GM23338 (cell line): ENCODE measurements around the gene GAP43. TPM values are rescaled to one million over a fixed set of nuclear protein-coding genes. Genes with fewer than 3 reads are reported as not detected.

ENCODE experiments used
- ATAC-seq: fragments of 200-7000 bp; cut with Tn5 transposase; 3 replicates; pipeline ENCODE4 v1.9.1; 2020
- DNase-seq: peaks from one replicate; pipeline ENCODE4 v3.0.0-alpha.2; 2015; ENCODE audit warnings: low spot score
- H2AFZ ChIP-seq: fragments of 200-600 bp; sonication (generic); 2 replicates; pipeline ENCODE4 v1.8.0; 2016; ENCODE audit warnings: antibody characterized with exemption, mild to moderate bottlenecking, moderate library complexity
- H3F3A ChIP-seq: fragments of 200-600 bp; sonication (generic); replicated peaks from 2 replicates; pipeline ENCODE4 v1.8.0; 2017; ENCODE audit warnings: antibody characterized with exemption, mixed run types, low read depth
- H3K27ac ChIP-seq: fragments of 200-600 bp; sonication (generic); 2 replicates; pipeline ENCODE4 v1.6.1; 2016; ENCODE audit warnings: low read depth
- H3K27me3 ChIP-seq: fragments of 200-600 bp; sonication (generic); 2 replicates; pipeline ENCODE4 v1.8.0; 2016; ENCODE audit warnings: mild to moderate bottlenecking, mixed run types, moderate library complexity; ENCODE audit not compliant: insufficient read depth
- H3K36me3 ChIP-seq: fragments of 200-600 bp; sonication (generic); 2 replicates; pipeline ENCODE4 v1.8.0; 2016; ENCODE audit warnings: mild to moderate bottlenecking; ENCODE audit not compliant: insufficient read depth
- H3K4me1 ChIP-seq: fragments of 200-600 bp; sonication (generic); 2 replicates; pipeline ENCODE4 v1.8.0; 2016; ENCODE audit warnings: mild to moderate bottlenecking, moderate library complexity; ENCODE audit not compliant: insufficient read depth
- H3K4me2 ChIP-seq: fragments of 200-600 bp; sonication (generic); 2 replicates; pipeline ENCODE4 v1.7.1; 2017; ENCODE audit warnings: mixed run types
- H3K4me3 ChIP-seq: fragments of 200-600 bp; sonication (generic); 2 replicates; pipeline ENCODE4 v1.6.1; 2016; ENCODE audit warnings: mixed run types
- H3K79me2 ChIP-seq: fragments of 200-600 bp; sonication (generic); replicated peaks from 2 replicates; pipeline ENCODE4 v1.8.0; 2017; ENCODE audit warnings: mild to moderate bottlenecking; ENCODE audit not compliant: insufficient read depth
- H3K9me2 ChIP-seq: fragments of 200-600 bp; sonication (generic); 2 replicates; pipeline ENCODE4 v1.8.0; 2017; ENCODE audit not compliant: insufficient read depth
- H4K20me1 ChIP-seq: fragments of 200-600 bp; sonication (generic); replicated peaks from 2 replicates; pipeline ENCODE4 v1.8.0; 2017; ENCODE audit warnings: mild to moderate bottlenecking; ENCODE audit not compliant: insufficient read depth
- H3K27ac Mint-ChIP-seq: 2 replicates; pipeline ENCODE4 v1.8.0; 2020; ENCODE audit warnings: inconsistent platforms, mild to moderate bottlenecking, moderate library complexity, mixed read lengths
- H3K27me3 Mint-ChIP-seq: 3 replicates; pipeline ENCODE4 v1.8.0; 2022; ENCODE audit warnings: low read depth, mild to moderate bottlenecking, moderate library complexity, mixed read lengths, inconsistent platforms; ENCODE audit not compliant: insufficient read depth, poor library complexity
- H3K36me3 Mint-ChIP-seq: 3 replicates; pipeline ENCODE4 v1.8.0; 2021; ENCODE audit warnings: low read depth, mild to moderate bottlenecking, inconsistent platforms, moderate library complexity, mixed read lengths
- H3K4me1 Mint-ChIP-seq: 3 replicates; pipeline ENCODE4 v1.8.0; 2020; ENCODE audit warnings: mild to moderate bottlenecking, inconsistent platforms, mixed read lengths
- H3K4me3 Mint-ChIP-seq: 3 replicates; pipeline ENCODE4 v1.8.0; 2021; ENCODE audit warnings: moderate library complexity, mild to moderate bottlenecking, inconsistent platforms, mixed read lengths
- H3K9me3 Mint-ChIP-seq: 3 replicates; pipeline ENCODE4 v1.8.0; 2020; ENCODE audit warnings: moderate library complexity, mild to moderate bottlenecking, inconsistent platforms, mixed read lengths
- CTCF ChIP-seq, 2 experiments: fragments of 200-600 bp in 1 of 2; sonication (generic) in 1 of 2; conservative IDR thresholded peaks; 2 replicates each; pipeline versions ENCODE4 v1.5.1 to v1.6.1; 2016 to 2017; ENCODE audit warnings: antibody characterized with exemption in 2 of 2, low read depth in 2 of 2, mild to moderate bottlenecking in 2 of 2, moderate library complexity in 1 of 2
- ETS1 ChIP-seq: IDR thresholded peaks from 2 replicates; pipeline ENCODE4 v1.6.1; 2016; ENCODE audit warnings: antibody characterized with exemption
- EZH2 ChIP-seq: fragments of 200-600 bp; sonication (generic); IDR thresholded peaks from one replicate; pipeline ENCODE4 v1.8.0; 2017; ENCODE audit warnings: antibody characterized with exemption, mild to moderate bottlenecking, low read depth; ENCODE audit not compliant: unreplicated experiment
- NANOG ChIP-seq: IDR thresholded peaks from 2 replicates; pipeline ENCODE4 v1.6.1; 2016; ENCODE audit warnings: antibody characterized with exemption, borderline replicate concordance
- POLR2AphosphoS5 ChIP-seq: IDR thresholded peaks from 2 replicates; pipeline ENCODE4 v1.6.1; 2016; ENCODE audit warnings: antibody characterized with exemption, low read depth
- REST ChIP-seq: IDR thresholded peaks from one replicate; pipeline ENCODE4 v1.6.1; 2018; ENCODE audit warnings: antibody characterized with exemption; ENCODE audit not compliant: unreplicated experiment
- STAT1 ChIP-seq: IDR thresholded peaks from one replicate; pipeline ENCODE4 v1.6.1; 2016; ENCODE audit warnings: antibody characterized with exemption; ENCODE audit not compliant: unreplicated experiment
- ZNF114 ChIP-seq: fragments of 250-450 bp; sonication (Bioruptor Pico); IDR thresholded peaks from 2 replicates; pipeline ENCODE4 v1.5.0; 2020; ENCODE audit warnings: mild to moderate bottlenecking, moderate library complexity
- ZNF331 ChIP-seq: fragments of 250-450 bp; sonication (Bioruptor Pico); IDR thresholded peaks from 2 replicates; pipeline ENCODE4 v1.5.0; 2020; ENCODE audit warnings: low read depth, mild to moderate bottlenecking, moderate library complexity
- polyA plus RNA-seq: library from polyadenylated mRNA; unstranded; fragments of >200 nt; fragmentation: Nextera tagmentation; extraction: Ambion mirVana; gene quantifications from 2 replicates; pipeline ENCODE4 v1.2.1, GENCODE V29; 2016
- total RNA-seq: library from RNA; depleted of rRNA; stranded (reverse); fragments of >200 nt; shearing (Covaris generic); gene quantifications from 2 replicates; pipeline ENCODE4 v1.2.3, GENCODE V29; 2014

Gene GAP43
- total and polyA plus RNA-seq, 2 experiments from 2014 or later, result 16.1 to 48.1 TPM

GRCh38 chr3:115666081-115666480 is 42.8 kb downstream of the GAP43 start:
- H3F3A ChIP-seq, result no peaks in the 10 kb centered on the region
- no peak overlapping the region for H3K27ac Mint-ChIP-seq
- H3K4me3 ChIP-seq, result no peak overlapping the region
- no peak for DNase-seq
- peaks cover 16% of the 10 kb centered on the region for H3K4me1 Mint-ChIP-seq
- ATAC-seq, result no peak
- H3K4me1 ChIP-seq, result peaks cover 10% of the 10 kb centered on the region; the same call in 1 of the 2 replicates
- H3K9me3 Mint-ChIP-seq, result no peaks in the 10 kb centered on the region
- H3K79me2 ChIP-seq, result peaks cover 7% of the 10 kb centered on the region
- no peak overlapping the region for H3K27ac ChIP-seq
- no peaks in the 10 kb centered on the region for H4K20me1 ChIP-seq
- no peaks in the 10 kb centered on the region for H3K36me3 Mint-ChIP-seq
- no peaks in the 10 kb centered on the region for H3K9me2 ChIP-seq
- no peak overlapping the region for H2AFZ ChIP-seq
- H3K27me3 ChIP-seq, result no peaks in the 10 kb centered on the region
- H3K4me2 ChIP-seq, result no peak overlapping the region
- TF ChIP-seq POLR2AphosphoS5 (no peak), REST (no peak), CTCF (conservative IDR thresholded peaks at IDR 0.05; ENCODE audit: low read depth in 2 of 2) (no peak), EZH2 (no peak), STAT1 (no peak), ZNF331 (CRISPR knock-in tag) (no peak), NANOG (no peak), ETS1 (no peak), ZNF114 (no peak)
- H3K27me3 Mint-ChIP-seq, result no peaks in the 10 kb centered on the region
- H3K36me3 ChIP-seq, result no peaks in the 10 kb centered on the region
- no peak overlapping the region for H3K4me3 Mint-ChIP-seq
